Measurements from ENCODE around the gene PTDSS2. TPM values are rescaled to one million over a fixed set of nuclear protein-coding genes. Genes with fewer than 3 reads are reported as not detected.

PTDSS2 gene
- total RNA-seq, 1 donor from 2014 or later = 81.1 TPM

DNA sequence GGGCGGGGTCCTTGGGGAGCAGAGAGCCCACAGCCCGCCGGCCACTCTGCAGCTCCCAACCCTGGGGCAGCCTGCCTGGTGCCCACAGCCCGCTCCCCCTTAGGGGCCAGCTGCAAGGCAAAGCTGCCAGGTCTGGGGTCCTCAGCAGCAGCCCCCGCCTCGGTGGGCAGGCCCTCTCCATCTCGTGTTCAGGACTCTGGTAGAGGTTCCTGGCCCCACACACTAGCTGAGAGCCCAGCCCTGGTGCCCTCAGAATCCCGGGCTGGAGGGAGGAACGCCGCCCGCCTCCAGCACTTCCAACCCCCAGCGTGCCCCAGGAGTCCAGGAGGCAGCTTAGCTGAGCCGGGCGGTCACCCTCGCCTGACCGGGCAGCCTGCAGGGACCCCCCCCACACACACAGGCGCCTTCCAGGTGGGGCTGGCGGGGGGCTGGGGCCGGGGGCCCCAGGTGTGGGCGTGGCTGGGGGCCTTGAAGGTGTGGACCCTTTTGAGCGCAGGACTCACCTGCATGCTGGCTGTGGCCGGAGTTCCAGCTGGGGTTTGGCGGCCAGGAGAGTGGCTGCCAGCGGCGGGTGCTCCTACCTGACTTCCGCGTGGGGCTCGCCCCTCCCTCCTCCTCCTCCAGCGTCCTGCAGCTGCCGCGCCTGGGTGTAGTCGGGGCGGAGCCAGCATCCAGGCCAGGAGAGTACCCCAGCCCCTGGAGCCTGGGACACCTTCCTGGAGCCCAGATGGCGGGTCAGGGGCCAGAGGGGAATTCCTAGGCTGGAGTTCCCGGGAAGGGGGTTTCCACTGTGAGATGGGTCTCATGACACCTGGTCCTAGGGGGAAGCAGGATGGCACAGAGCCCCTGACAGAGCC, 8.4 kb upstream of the PTDSS2 start, which contains the start of gene ANO9:
Gene ANO9 (minus strand): TSS at position 594 of the 857 bp plus-strand sequence. CDS start 85 bp downstream, at position 509.
- TF ChIP-seq, protein P1, sequence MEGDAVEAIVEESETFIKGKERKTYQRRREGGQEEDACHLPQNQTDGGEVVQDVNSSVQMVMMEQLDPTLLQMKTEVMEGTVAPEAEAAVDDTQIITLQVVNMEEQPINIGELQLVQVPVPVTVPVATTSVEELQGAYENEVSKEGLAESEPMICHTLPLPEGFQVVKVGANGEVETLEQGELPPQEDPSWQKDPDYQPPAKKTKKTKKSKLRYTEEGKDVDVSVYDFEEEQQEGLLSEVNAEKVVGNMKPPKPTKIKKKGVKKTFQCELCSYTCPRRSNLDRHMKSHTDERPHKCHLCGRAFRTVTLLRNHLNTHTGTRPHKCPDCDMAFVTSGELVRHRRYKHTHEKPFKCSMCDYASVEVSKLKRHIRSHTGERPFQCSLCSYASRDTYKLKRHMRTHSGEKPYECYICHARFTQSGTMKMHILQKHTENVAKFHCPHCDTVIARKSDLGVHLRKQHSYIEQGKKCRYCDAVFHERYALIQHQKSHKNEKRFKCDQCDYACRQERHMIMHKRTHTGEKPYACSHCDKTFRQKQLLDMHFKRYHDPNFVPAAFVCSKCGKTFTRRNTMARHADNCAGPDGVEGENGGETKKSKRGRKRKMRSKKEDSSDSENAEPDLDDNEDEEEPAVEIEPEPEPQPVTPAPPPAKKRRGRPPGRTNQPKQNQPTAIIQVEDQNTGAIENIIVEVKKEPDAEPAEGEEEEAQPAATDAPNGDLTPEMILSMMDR (IDR thresholded peaks at IDR 0.05; ENCODE audit: insufficient read depth, low read length, poor library complexity, severe bottlenecking) = no peak
- DNase-seq (ENCODE audit: low read depth) = no peak
- peaks cover 2% of the 10 kb centered on the region for H3K27me3 ChIP-seq (ENCODE audit: control insufficient read depth, insufficient read depth, low read length)
- H3K4me3 ChIP-seq (ENCODE audit: low read depth, low read length) = peak within 1 kb of the TSS; percentile 49
- H3K36me3 ChIP-seq (ENCODE audit: control insufficient read depth, insufficient read depth, low read length) = no peaks in the 10 kb centered on the region

DNA sequence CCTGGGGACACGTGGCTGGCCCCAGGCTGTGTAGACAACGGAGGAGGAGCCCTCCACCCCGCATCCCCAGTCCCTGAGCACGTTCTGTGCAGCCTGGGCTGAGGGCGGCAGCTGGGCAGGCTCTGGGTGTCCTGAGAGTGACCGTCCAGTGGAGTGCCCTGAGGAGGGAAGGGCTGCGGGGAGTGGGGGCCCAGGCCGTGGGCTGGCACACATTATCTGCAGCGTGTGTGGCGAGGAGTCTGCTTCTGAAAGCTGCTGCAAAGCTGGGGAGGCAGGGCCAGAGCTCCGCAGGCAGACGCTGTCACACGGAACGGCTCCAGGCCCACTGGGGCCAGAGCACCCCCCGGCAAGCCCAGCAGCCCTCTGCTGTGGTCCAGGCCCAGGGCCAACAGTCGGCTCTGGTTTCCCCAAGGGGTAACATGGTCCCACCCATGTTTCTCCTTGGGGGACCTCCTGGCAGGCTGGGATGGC, 7.4 kb upstream of the PTDSS2 start:
- no peaks in the 10 kb centered on the region for H3K36me3 ChIP-seq (ENCODE audit: control insufficient read depth, insufficient read depth, low read length)
- DNase-seq (ENCODE audit: low read depth) = no peak
- H3K4me3 ChIP-seq (ENCODE audit: low read depth, low read length) = no peak overlapping the region
- TF ChIP-seq, protein P1 (IDR thresholded peaks at IDR 0.05; ENCODE audit: insufficient read depth, low read length, poor library complexity, severe bottlenecking) = no peak
- H3K27me3 ChIP-seq (ENCODE audit: control insufficient read depth, insufficient read depth, low read length) = peaks cover 2% of the 10 kb centered on the region

DNA sequence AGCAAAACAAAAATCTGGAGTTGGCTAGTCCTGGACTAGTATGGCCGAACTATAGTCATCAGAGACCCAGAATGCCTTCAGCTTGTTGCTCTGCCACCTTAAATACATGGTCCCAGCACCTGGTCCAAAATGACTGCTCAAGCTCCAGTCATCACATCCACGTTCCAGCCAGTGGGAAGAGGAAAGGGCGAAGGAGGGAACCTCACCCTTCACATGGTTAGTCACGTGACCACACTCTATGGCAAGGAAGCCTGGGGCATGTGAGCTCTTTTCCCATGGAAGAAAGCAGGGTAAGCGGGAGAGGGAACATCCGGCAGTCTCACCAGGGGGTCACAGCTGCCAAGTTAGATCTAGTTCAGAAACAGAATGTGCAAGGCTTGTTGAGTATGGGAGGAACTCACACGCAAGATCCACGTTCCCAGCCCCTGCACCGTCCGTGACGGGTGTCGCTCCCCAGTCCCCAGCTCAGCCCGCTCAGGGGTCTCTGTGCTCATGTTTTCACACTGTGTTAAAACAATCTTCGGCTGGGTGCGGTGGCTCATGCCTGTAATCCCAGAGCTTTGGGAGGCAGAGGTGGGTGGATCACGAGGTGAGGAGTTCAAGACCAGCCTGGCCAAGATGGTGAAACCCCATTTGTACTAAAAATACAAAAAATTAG, 6.4 kb upstream of the PTDSS2 start:
- Histone ChIP-seq H3K36me3 (ENCODE audit: control insufficient read depth, insufficient read depth, low read length) (no peaks in the 10 kb centered on the region), H3K27me3 (ENCODE audit: control insufficient read depth, insufficient read depth, low read length) (peaks cover 2% of the 10 kb centered on the region), H3K4me3 (ENCODE audit: low read depth, low read length) (no peak overlapping the region)
- no peak for DNase-seq (ENCODE audit: low read depth)
- TF ChIP-seq, protein P1 (IDR thresholded peaks at IDR 0.05; ENCODE audit: insufficient read depth, low read length, poor library complexity, severe bottlenecking) = no peak

DNA sequence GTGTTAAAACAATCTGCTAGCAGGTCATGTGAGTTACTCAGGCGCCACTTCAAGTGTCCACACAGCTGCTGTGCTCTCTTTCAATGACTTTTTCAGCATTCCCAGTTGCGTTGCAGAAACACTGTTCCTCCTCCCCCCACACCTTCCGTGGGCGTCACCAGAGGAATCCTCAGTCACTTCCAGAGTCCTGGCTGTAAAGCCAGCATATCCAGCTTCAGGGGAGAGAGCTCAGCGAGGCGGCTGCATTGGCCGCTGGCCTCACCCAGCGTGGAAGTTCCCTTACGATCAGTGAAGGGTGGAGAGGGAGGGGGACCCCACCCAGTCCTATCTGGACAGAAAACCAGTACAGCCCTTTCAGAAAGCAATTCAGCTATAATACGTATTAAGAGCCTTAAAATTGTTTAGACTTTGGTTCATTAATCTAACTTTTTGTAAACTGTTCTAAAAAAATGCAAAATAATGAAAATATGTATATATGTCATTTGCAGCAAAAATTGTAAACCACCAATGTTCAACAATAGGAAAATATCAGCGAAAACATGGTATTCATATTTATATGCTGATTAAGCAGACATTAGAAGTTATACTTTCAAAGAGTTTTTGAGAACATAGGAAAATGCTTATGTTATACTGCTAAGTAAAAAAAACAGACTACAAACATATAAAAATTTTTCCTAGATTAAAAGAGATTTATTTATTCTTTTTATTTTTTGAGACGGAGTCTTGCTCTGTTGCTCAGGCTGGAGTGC, 5.5 kb upstream of the PTDSS2 start:
- Histone ChIP-seq H3K4me3 (ENCODE audit: low read depth, low read length) (no peak overlapping the region), H3K36me3 (ENCODE audit: control insufficient read depth, insufficient read depth, low read length) (no peaks in the 10 kb centered on the region), H3K27me3 (ENCODE audit: control insufficient read depth, insufficient read depth, low read length) (peaks cover 2% of the 10 kb centered on the region)
- peak; percentile 9 for DNase-seq (ENCODE audit: low read depth)
- TF ChIP-seq, protein P1 (IDR thresholded peaks at IDR 0.05; ENCODE audit: insufficient read depth, low read length, poor library complexity, severe bottlenecking) = no peak

DNA sequence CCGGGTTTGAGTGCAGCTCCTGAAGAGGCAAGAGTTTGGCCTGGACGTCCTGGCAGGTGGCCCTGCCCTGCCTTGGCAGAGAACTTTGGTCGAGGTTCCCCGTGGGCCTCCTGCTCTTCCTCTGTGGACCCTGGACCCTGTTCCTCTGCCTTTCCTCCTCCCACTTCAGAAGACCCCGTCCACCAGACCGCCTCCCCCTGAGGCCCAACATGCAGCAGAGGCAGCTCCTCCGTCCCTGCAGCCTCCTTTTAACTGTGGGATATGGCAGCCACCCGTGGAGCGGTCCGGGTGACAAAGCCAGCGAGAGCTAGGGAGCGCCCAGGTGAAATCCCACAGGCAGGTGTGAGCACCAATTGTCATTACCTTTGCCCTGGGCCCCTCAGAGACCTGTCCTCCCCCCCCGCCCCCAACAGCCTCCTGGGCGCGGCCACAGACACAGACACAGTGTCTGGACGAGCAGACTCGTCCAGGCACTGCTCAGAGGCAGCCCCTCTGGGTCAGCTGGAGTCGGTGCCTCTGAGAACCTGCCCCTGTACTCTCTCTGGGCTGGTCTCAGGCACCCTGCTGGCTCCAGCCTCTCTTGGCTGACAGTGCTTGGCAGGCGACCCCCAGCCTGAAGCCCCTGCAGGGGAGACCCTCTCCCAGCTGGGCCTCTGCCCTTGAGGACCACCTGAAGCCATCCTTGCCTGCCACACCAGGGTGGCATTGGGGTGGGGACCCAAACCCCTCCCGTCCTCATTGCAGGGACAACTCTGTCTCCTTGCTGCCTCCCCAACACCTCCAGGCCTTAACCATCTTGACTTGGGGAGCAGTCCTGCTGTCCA, 4.1 kb upstream of the PTDSS2 start:
- TF ChIP-seq, protein P1 (IDR thresholded peaks at IDR 0.05; ENCODE audit: insufficient read depth, low read length, poor library complexity, severe bottlenecking) = no peak
- Histone ChIP-seq H3K4me3 (ENCODE audit: low read depth, low read length) (no peak overlapping the region), H3K27me3 (ENCODE audit: control insufficient read depth, insufficient read depth, low read length) (peaks cover 2% of the 10 kb centered on the region)

More for the DNA sequence above, 4.1 kb upstream of the PTDSS2 start:
- H3K36me3 ChIP-seq (ENCODE audit: control insufficient read depth, insufficient read depth, low read length) = no peaks in the 10 kb centered on the region
- DNase-seq (ENCODE audit: low read depth) = no peak
